Thyroid gland (tissue), 4 donors: ENCODE data around the gene MTHFSD.

Experiments used
- POLR2A ChIP-seq, 2 donors: fragments of 450-650 bp; IDR thresholded peaks; one replicate each; pipeline ENCODE4 v1.6.1; 2017; ENCODE audit warnings: antibody characterized with exemption in 2 of 2, mild to moderate bottlenecking in 2 of 2, moderate library complexity in 1 of 2
- TF ChIP-seq, protein P1 (sequence below), 6 experiments: fragments of 200-600 bp in 3 of 6; fragments of 450-650 bp in 3 of 6; sonication (generic) in 3 of 6; IDR thresholded peaks; one replicate each; pipeline ENCODE4 v1.5.1; 2016 to 2019; ENCODE audit warnings: antibody characterized with exemption in 6 of 6, mild to moderate bottlenecking in 2 of 6, inconsistent platforms in 1 of 6, moderate library complexity in 1 of 6

DNA sequence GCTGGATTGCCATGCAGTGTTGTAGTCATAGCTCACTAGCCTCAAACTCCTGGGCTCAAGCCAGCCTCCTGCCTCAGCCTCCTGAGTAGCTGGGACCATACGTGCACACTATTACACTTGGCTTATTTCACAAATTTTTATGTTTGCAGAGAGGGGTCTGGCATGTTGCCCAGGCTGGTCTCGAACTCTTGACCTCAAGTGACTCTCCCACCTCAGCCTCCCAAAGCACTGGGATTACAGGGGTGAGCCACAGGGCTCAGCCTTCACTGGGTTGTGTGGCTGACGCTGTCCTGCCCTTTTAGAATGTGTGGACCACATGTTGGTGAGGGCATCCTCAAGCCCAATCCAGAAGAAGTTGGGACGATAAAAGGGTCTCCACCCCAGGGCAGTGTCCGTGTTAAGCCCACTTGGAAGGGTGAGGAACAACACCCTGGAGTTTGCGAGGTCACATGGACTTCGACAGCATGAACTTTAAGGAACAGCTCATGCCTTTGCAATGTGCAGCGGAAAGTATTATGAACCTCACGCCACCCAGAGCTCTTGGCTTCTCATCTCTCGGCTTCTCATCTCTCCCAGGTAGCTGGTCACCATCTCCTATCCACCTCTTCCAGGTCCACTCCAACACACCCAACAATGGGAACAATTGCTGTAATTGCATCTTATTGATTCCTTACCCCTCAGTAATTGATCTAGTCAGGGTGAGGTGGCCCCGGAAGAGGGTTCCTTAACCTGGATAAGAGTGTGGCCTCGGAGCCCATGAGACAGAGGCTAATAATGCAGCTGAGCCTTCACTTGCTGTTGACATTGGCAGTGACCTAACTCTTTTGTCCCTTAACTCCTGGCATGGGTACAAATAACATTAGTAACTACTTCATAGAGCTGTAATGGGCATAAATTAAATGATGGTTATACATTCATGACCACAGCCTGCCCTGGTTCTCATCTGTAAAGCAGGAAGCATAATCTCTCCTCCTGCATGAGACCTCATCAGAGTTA is 30.0 kb upstream of the MTHFSD start:
- TF ChIP-seq, protein P1, sequence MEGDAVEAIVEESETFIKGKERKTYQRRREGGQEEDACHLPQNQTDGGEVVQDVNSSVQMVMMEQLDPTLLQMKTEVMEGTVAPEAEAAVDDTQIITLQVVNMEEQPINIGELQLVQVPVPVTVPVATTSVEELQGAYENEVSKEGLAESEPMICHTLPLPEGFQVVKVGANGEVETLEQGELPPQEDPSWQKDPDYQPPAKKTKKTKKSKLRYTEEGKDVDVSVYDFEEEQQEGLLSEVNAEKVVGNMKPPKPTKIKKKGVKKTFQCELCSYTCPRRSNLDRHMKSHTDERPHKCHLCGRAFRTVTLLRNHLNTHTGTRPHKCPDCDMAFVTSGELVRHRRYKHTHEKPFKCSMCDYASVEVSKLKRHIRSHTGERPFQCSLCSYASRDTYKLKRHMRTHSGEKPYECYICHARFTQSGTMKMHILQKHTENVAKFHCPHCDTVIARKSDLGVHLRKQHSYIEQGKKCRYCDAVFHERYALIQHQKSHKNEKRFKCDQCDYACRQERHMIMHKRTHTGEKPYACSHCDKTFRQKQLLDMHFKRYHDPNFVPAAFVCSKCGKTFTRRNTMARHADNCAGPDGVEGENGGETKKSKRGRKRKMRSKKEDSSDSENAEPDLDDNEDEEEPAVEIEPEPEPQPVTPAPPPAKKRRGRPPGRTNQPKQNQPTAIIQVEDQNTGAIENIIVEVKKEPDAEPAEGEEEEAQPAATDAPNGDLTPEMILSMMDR (IDR thresholded peaks at IDR 0.05), result no peak
- TF ChIP-seq POLR2A (IDR thresholded peaks at IDR 0.05), result no peak
